Measurements from ENCODE around the gene GAK.
"Not testable (repeated sequence)": the region's sequence is repeated elsewhere in the genome, so short reads cannot be mapped to it uniquely, and the experiment has no call there.

GAK gene

DNA sequence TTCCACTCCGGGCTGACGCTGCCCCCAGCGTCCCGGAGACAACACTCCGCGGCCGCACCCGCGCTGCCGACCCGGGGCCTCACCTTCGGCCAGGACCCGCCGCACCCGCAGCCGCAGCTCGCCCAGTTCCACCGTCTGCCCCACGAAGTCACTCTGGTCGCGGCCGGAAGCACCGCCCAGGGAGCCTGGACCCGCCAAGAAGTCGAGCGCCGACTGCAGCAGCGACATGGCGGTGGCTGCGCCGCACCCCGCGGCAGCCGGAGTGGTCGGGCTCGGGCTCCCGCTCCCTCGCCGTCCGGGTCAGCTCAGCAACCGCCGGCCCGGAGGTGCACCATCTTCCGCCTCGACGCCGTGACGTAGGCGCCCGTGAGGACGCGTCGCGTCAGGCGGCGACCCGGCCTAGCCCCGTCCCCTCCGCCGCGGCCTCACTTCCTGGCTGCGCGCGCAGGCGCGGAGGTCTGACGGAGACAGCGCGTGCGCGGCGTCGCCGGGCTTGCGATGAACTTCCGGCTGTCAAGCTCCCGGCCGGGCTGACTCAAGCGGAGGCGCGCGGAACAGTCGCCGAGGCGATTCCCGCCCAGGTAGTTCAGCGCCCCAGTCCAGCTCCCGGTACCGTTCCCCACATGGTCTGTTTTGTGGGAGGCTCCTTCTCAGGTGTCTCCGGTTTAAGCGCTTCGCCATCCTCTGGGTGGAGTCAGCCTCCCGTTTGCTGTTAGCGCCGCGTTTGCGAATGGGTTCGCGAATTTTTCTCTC lies at the start of gene GAK, which contains the start of gene TMEM175:
Gene GAK (minus strand): TSS at position 357 of the 753 bp plus-strand sequence. CDS start 129 bp downstream, at position 228.
Gene TMEM175 (plus strand): TSS at position 501 of the 753 bp plus-strand sequence. CDS start 15,280 bp downstream, outside the sequence.
- peak; percentile 74 for DNase-seq

- no peak for DNase-seq
Observed at GRCh38 chr4:978957-979701, 47.0 kb upstream of the GAK start.

- not testable (repeated sequence) for DNase-seq
Observed at GRCh38 chr4:976016-976415, 43.9 kb upstream of the GAK start.

DNA sequence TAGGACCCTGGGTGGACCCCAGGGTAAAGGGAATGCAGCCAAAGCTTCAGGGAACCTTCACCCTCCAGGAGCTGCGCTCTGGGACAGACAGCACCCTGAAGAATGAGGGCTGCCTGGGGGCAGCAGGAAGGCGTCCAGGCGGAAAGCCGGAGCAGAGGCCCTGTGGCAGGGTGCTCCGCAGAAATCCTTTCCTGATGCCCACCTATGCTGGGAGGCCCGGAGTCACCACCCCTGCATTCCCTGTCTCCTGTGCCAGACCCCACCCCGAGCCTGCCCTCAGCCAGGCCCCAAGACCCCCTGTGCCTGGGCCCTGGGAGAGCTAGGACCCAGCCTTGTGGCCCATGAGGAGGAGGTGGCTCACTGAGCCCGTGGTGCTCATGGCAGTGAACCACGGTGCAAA lies 42.6 kb upstream of the GAK start:
- no peak for DNase-seq

GRCh38 chr4:973431-974397 lies 41.6 kb upstream of the GAK start, which contains the start of gene DGKQ:
Gene DGKQ (minus strand): TSS chr4:973569. CDS start chr4:973482, 87 bp downstream.
- DNase-seq, result peak; percentile 24

DNA sequence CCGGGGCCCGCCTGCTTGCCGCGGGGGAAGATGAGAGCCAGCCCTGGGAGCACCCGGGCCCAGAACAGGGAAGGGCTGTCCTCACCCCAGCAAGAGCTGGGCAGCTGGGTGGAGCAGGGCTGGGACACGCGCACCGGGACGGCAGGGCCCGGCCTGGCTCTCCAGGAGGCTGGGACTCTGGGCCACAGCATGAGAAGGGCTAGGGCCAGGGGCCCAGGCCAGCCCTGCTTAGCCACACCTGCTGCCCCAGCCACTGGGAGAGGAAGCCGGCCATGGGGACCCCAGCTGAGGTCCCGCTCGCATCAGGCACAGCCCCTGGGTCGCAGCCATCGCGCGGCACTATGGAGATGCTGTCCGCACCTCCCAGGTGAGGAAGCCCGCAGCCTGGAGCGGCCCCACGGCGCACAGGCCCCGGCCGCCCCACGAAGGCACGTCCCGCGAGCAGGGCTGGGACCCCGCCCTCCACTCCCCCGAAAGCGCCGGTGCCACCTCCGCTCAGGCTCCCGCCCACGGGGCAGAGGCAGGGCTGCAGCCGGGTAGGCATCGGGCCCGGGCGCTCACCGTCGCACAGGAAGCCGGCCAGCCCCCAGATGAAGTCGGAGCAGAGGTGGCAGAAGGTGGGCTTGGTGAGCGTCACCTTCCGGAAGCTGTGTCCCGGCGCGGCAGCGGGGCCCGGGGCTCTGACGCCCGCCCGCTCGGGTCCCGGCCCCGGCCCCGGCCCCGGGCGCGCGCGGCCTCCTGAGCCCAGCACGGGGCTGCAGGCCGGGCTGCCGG lies 40.7 kb upstream of the GAK start:
- DNase-seq, result no peak

DNA sequence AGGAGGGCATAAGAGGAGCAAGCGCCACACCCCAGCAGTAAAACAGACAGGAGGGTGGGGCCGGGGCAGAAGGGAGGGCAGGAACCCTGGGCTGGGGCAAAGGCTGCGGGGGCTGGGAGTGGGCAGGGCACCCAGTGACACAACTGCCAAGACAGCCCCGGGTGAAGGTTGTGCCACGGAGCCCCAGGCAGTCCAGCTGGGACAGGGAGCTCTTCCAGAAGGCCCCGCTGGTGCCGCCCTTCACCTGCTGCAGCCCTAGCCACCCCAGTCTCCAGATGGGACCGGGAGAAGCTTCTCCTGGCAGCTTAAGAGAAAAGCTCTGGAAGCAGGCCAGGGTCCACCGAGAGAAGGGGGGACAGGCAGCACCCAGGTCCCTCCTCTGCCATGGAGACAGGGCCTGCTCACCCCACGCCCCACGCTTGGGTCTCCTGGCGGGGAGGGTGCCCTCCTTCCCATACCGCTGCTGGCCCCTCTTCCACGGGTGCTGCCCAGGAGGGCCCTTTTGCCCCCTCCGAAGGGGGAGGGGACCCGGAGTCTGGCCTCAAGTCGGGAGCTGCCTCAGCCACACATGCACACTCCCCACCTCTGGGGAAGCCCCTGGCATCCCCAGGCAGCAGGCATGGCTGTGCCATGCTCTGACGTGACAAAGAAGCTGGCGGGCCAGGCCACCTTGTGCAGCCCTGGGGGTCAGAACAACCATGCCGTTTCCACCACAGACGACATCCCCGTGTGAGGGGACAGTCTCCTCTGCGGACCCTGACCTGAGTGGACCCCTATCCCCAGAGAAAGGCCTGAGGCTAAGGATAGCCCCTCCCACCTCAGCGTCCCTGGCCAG lies 39.8 kb upstream of the GAK start:
- DNase-seq, result no peak

GRCh38 chr4:970854-971520 lies 38.9 kb upstream of the GAK start:
- no peak for DNase-seq

GRCh38 chr4:970046-970745 lies 38.1 kb upstream of the GAK start:
- no peak for DNase-seq

- DNase-seq, result no peak
Observed at GRCh38 chr4:968621-969394, 36.7 kb upstream of the GAK start.

DNA sequence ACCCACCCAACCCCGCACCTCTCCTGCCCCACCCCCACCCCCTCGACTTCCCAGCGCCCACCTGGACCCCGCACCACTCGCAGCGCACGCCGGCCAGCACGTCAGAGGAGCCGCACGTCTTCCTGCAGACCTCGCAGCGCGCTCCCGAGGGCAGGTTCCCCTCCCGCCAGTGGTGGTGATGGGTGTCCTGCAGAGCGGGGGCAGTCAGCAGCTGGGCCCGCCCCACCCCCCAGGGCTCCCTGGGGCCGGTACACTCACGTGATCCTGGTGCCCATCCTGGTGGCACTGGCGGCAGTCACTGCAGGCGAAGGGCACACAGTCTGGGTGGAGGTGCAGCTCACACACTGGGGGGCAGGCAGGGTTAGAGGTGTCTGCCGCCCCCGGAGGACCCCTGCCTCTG lies 36.1 kb upstream of the GAK start:
- no peak for DNase-seq

GRCh38 chr4:967113-968104 lies 35.3 kb upstream of the GAK start:
- DNase-seq, result no peak

DNA sequence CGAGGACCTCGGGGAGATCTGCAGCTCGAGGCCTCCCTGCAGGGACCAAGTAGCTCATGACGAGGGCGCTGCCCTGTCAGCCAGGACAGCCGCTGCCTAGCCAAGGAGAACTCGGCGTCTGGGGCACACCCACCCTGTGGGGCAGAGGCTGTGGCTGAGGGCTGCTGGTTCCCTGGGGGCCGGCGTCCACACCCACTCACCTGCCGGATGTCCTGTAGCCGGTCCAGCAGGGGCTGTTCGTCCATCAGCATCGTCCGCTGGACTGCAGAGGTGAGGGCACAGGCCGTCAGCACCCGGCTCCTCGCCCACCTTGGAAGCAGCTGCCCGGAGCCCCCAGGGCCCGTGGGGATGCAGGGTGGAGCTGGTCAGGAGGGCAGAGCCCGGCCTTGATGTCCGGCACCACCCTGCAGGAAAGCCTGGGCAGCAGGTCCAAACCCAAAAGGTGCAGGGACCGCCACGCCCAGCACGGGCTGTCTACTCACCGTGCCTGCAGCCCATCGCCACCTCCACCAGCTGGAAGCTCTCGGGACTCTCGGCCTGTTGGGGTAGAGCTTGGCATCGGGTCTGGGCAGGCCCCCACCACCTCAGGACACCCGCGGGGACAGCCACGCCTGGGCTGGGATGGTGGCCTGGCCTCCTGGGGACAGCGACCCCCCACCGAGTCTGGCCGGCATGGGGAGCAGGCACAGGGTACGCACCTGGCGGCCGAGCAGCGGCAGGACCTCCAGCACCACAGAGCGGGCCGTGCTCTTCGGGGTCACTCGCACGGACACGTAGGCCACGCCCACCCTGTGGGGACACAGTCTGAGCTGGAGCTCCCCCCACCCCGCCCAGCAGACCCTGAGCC lies 34.4 kb upstream of the GAK start:
- no peak for DNase-seq

- DNase-seq, result no peak
Observed at GRCh38 chr4:965766-966134, 33.6 kb upstream of the GAK start.

- no peak for DNase-seq
Observed at GRCh38 chr4:965048-965765, 33.1 kb upstream of the GAK start.

Data from NCI-H2171 (cell line).